Subcutaneous abdominal adipose tissue (tissue), 5 donors: ENCODE results near the gene NBEAL2.
"Not testable (repeated sequence)": the region's sequence is repeated elsewhere in the genome, so short reads cannot be mapped to it uniquely, and the experiment has no call there.

ENCODE experiments used
- H3K27ac ChIP-seq: one replicate; pipeline ENCODE4 v1.7.0; 2013; ENCODE audit warnings: low read depth, mild to moderate bottlenecking, inconsistent platforms, low read length, moderate library complexity
- H3K27me3 ChIP-seq, 5 donors: one replicate each; pipeline ENCODE4 v1.7.0; 2013; ENCODE audit warnings: low read length in 5 of 5, inconsistent platforms in 1 of 5; ENCODE audit not compliant: control insufficient read depth in 5 of 5, insufficient read depth in 4 of 5
- H3K36me3 ChIP-seq, 5 donors: one replicate each; pipeline ENCODE4 v1.7.0; 2013; ENCODE audit warnings: low read length in 5 of 5; ENCODE audit not compliant: control insufficient read depth in 5 of 5, insufficient read depth in 5 of 5
- H3K4me1 ChIP-seq, 5 donors: one replicate each; pipeline ENCODE4 v1.7.0; 2013; ENCODE audit warnings: low read length in 5 of 5, mild to moderate bottlenecking in 3 of 5, moderate library complexity in 1 of 5; ENCODE audit not compliant: control insufficient read depth in 5 of 5, insufficient read depth in 5 of 5
- H3K4me3 ChIP-seq, 5 donors: one replicate each; pipeline ENCODE4 v1.7.0; 2013; ENCODE audit warnings: low read length in 5 of 5, low read depth in 1 of 5
- H3K9ac ChIP-seq, 5 donors: one replicate each; pipeline ENCODE4 v1.7.0; 2013; ENCODE audit warnings: low read length in 5 of 5, mild to moderate bottlenecking in 4 of 5, moderate library complexity in 3 of 5
- H3K9me3 ChIP-seq, 5 donors: one replicate each; pipeline ENCODE4 v1.7.0; 2013; ENCODE audit warnings: low read length in 5 of 5; ENCODE audit not compliant: control insufficient read depth in 5 of 5
- donor health status: healthy.
- donor health status: healthy.
- donor health status: healthy.
- donor health status: healthy.
- donor health status: healthy.

Gene NBEAL2

DNA sequence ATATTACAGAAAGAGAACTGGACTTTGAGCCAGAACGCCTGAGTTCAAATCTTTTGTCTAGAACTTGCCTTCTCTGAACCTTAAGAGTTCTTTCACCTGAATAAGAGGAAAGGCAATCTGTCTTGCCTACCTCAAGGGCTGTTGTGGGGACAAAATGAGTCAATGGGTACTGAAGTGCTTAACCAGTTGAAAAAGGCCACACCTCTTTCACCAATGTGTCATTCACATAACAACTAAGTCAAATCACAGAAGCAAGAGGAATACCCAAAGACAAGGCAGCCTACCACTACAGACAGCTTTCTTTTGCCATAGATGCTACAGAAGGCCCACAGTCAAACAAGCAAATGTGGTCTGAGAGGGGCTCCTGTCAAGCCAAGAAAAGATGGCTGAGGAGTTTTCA is 39.7 kb downstream of the NBEAL2 start:
- no peaks in the 10 kb centered on the region for H3K9me3 ChIP-seq
- peaks cover 25 to 55% (median 42%) of the 10 kb centered on the region in 5 donors for H3K36me3 ChIP-seq
- no peak overlapping the region for H3K9ac ChIP-seq
- no peak overlapping the region for H3K4me3 ChIP-seq
- H3K4me1 ChIP-seq, result peaks cover 0 to 10% (median 9%) of the 10 kb centered on the region in 5 donors
- H3K27ac ChIP-seq, result no peak overlapping the region
- no peaks in the 10 kb centered on the region for H3K27me3 ChIP-seq

DNA sequence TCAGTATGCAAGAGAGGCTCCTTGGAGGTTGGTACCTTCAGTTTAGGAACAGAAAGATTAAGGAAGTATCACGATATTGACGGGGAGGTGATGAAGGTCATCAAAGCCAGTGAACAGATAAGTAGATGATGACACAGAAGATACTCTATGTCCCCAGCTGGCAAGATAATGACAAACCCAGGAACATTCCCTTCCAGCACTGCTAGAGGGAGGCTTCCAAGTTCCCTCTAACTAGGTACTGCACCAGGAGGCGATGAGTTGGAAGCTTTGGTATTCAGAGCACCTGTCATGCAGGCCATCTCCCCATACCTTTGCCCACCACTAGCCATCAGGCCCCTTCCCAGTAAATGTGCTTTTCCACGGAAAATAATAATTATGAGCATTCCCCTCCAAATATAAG is 40.8 kb downstream of the NBEAL2 start:
- Histone ChIP-seq H3K9me3 (no peaks in the 10 kb centered on the region), H3K36me3 (peaks cover 25 to 49% (median 39%) of the 10 kb centered on the region in 5 donors), H3K4me3 (no peak overlapping the region), H3K9ac (no peak overlapping the region), H3K27ac (no peak overlapping the region), H3K4me1 (peaks cover 0 to 12% (median 11%) of the 10 kb centered on the region in 5 donors), H3K27me3 (no peaks in the 10 kb centered on the region)

- H3K27me3 ChIP-seq, result no peaks in the 10 kb centered on the region
- peaks cover 19 to 32% (median 21%) of the 10 kb centered on the region in 5 donors for H3K36me3 ChIP-seq
- H3K9me3 ChIP-seq, result no peaks in the 10 kb centered on the region
- H3K4me3 ChIP-seq, result no peak overlapping the region
- no peak overlapping the region for H3K27ac ChIP-seq
- peaks cover 0 to 12% (median 11%) of the 10 kb centered on the region in 5 donors for H3K4me1 ChIP-seq
- H3K9ac ChIP-seq, result no peak overlapping the region
Observed at GRCh38 chr3:47022641-47023071, 43.2 kb downstream of the NBEAL2 start.

DNA sequence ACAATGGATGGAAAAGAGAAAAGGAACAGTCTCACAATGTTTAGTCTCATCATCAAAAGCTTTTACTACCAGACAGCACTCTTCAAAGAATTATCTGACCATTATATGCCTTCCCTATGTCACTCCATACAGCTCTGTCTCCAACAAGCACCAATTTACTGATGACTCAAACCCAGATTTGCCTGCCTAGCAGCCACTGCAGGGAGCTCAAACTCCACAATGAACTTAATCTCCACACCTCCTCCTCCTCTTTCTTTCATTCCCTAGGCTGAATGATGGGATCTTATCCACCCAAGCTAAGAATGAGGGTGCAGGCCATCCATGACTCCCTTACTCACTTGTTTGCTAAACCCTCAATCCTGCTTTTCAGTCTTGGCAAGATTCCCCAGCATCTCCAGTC is 45.5 kb downstream of the NBEAL2 start:
- no peak overlapping the region for H3K27ac ChIP-seq
- no peak overlapping the region for H3K9ac ChIP-seq
- H3K4me3 ChIP-seq, result no peak overlapping the region
- peaks cover 3 to 18% (median 5%) of the 10 kb centered on the region in 5 donors for H3K36me3 ChIP-seq
- H3K4me1 ChIP-seq, result peaks cover 0 to 12% (median 11%) of the 10 kb centered on the region in 5 donors
- H3K27me3 ChIP-seq, result no peaks in the 10 kb centered on the region
- H3K9me3 ChIP-seq, result no peaks in the 10 kb centered on the region

DNA sequence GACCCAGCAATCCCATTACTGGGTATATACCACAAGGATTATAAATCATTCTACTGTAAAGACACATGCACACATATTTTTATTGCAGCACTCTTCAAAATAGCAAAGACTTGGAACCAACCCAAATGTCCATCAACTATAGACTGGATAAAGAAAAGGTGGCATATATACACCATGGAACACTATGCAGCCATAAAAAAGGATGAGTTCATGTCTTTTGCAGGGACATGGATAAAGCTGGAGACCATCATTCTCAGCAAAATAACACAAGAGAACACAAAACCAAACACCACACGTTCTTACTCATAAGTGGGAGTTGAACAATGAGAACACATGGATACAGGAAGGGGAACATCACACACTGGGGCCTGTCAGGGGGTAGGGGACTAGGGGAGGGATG is 47.0 kb downstream of the NBEAL2 start:
- H3K27ac ChIP-seq, H3K4me3 ChIP-seq, H3K9me3 ChIP-seq, H3K27me3 ChIP-seq, H3K9ac ChIP-seq: not testable (repeated sequence)
- Histone ChIP-seq H3K36me3 (peaks cover 2 to 17% (median 12%) of the 10 kb centered on the region in 5 donors), H3K4me1 (peaks cover 0 to 12% (median 11%) of the 10 kb centered on the region in 5 donors)

- Histone ChIP-seq H3K27me3 (no peaks in the 10 kb centered on the region), H3K36me3 (peaks cover 3 to 21% (median 15%) of the 10 kb centered on the region in 5 donors), H3K4me1 (peaks cover 0 to 3% (median 2%) of the 10 kb centered on the region in 5 donors), H3K9me3 (no peaks in the 10 kb centered on the region), H3K4me3 (no peak overlapping the region), H3K9ac (no peak overlapping the region), H3K27ac (no peak overlapping the region)
Observed at GRCh38 chr3:47028146-47028545, 48.7 kb downstream of the NBEAL2 start.

DNA sequence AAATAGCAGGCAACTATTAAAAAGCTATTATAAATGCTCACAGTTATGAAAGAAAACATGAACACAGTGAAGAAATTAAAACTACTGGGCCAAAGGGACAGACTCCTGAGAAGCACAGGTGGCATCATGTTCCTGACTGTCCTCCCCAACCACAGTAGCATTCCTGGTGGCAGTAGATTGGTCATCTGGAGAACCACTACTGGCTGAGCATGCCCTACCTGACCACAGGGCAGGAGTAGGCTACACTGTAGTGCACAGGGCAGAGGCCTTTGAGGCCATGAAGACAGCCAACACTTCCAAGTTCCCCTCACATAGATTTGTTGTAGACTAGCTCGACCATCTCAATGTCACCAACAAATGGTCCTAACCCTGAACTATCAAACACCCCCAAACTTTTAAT is 49.2 kb downstream of the NBEAL2 start:
- no peak overlapping the region for H3K9ac ChIP-seq
- H3K4me3 ChIP-seq, result no peak overlapping the region
- H3K27ac ChIP-seq, result no peak overlapping the region
- H3K36me3 ChIP-seq, result peaks cover under 1 to 22% (median 16%) of the 10 kb centered on the region in 5 donors
- H3K27me3 ChIP-seq, result no peaks in the 10 kb centered on the region
- H3K4me1 ChIP-seq, result peaks cover 0 to 3% (median 2%) of the 10 kb centered on the region in 5 donors
- H3K9me3 ChIP-seq, result no peaks in the 10 kb centered on the region

- H3K9me3 ChIP-seq, H3K27me3 ChIP-seq, H3K4me1 ChIP-seq, H3K9ac ChIP-seq, H3K4me3 ChIP-seq, H3K27ac ChIP-seq: not testable (repeated sequence)
- H3K36me3 ChIP-seq, result peaks cover 20 to 43% (median 29%) of the 10 kb centered on the region in 5 donors
Observed at GRCh38 chr3:47031041-47031440, 51.6 kb downstream of the NBEAL2 start.

DNA sequence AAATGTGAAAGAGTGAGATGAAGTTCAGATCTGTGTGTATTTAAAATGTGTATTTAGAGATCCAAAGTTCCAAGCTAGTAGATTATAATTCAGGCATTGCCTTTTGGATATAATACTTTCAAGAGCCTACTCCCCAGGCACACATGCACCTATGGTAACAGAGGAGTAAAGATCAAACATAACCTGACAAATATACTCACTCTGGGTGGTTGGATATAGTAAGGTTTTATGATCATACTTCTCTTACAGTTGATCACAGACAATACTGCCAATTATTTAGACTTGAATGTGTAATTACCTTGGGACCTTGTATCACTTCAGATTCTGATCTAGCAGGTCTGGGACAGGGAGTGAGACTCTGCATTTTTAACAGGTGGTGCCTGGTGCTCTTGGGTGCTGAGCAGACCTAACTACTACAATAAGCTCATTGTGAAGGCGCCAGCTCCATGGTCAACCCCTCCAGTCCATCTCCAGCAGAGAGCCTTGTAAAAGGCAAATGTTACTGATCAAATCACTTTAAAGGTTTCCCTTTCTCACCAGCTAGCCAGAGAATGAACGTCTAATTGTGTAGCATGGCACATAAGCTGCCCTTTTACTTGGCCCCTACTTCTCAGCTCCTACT is 55.5 kb downstream of the NBEAL2 start:
- H3K36me3 ChIP-seq, result peaks cover 29 to 67% (median 40%) of the 10 kb centered on the region in 5 donors
- H3K9me3 ChIP-seq, result no peaks in the 10 kb centered on the region
- no peak overlapping the region for H3K4me3 ChIP-seq
- H3K27ac ChIP-seq, result no peak overlapping the region
- H3K4me1 ChIP-seq, result no peaks in the 10 kb centered on the region
- no peaks in the 10 kb centered on the region for H3K27me3 ChIP-seq
- H3K9ac ChIP-seq, result no peak overlapping the region

DNA sequence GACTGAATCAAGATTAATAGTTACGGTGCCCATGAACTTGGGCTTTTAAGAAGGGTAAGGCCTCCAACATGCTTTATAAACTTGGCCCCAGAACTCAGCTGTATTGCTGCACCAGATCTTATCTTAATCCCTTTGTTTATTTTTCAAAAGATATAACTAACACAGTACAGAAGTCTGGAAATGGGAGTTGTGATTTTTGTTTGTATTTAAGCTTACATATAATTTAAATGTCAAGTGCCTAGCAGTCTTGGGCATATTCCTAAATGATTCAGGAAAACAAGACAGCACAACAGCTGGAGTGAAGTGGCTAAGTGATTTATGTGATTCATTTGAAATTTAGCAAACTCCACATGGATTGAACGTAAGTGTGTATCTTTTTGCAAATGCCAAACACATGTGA is 56.2 kb downstream of the NBEAL2 start:
- H3K4me3 ChIP-seq, result no peak overlapping the region
- H3K9ac ChIP-seq, result no peak overlapping the region
- H3K9me3 ChIP-seq, result no peaks in the 10 kb centered on the region
- no peaks in the 10 kb centered on the region for H3K4me1 ChIP-seq
- H3K27ac ChIP-seq, result no peak overlapping the region
- H3K36me3 ChIP-seq, result peaks cover 29 to 71% (median 47%) of the 10 kb centered on the region in 5 donors
- no peaks in the 10 kb centered on the region for H3K27me3 ChIP-seq
